Endothelial cell of umbilical vein (primary cell): ENCODE data around the gene THNSL1. TPM values are rescaled to one million over a fixed set of nuclear protein-coding genes. Genes with fewer than 3 reads are reported as not detected.
"Not testable (repeated sequence)": the region's sequence is repeated elsewhere in the genome, so short reads cannot be mapped to it uniquely, and the experiment has no call there.

Source experiments
- BruUV-seq: library from RNA; stranded (reverse); fragments of 400-500 nt; replicated peaks from 2 replicates; lab custom pipeline; 2021; lab: Mats Ljungman, UMichigan
- CTCF ChIA-PET: fragments of 300-600, 350-600 bp; sonication (Branson Sonifier 250); formaldehyde crosslinking; loops from one replicate; lab custom pipeline; 2021; ENCODE audit warnings: antibody characterized with exemption, inconsistent platforms; lab: Charles Lee
- POLR2A ChIA-PET: fragments of 300-600, 350-600 bp; sonication (Branson Sonifier 250); formaldehyde crosslinking; loops from one replicate; lab custom pipeline; 2021; ENCODE audit warnings: antibody characterized with exemption, inconsistent platforms; lab: Charles Lee
- DNase-seq: peaks from one replicate; pipeline ENCODE4 v3.0.0-alpha.2; 2011; ENCODE audit warnings: low read depth, low spot score
- FAIRE-seq: peaks from 2 replicates; lab custom pipeline; 2011; peaks lifted over from hg19 to GRCh38; lab: Jason Lieb, UNC
- H2AFZ ChIP-seq: 2 replicates; pipeline ENCODE4 v1.6.0; 2012; ENCODE audit warnings: low read depth, low read length, control low read depth, inconsistent platforms
- H3K27ac ChIP-seq: 2 replicates; pipeline ENCODE4 v1.5.1; 2011; ENCODE audit warnings: low read depth, mild to moderate bottlenecking, control low read depth, low read length, moderate library complexity; ENCODE audit not compliant: insufficient read depth
- H3K27me3 ChIP-seq, 2 experiments: 2 replicates each; pipeline versions ENCODE4 v1.6.0 to v1.6.1; 2011; ENCODE audit warnings: low read length in 2 of 2, mixed read lengths in 1 of 2; ENCODE audit not compliant: control insufficient read depth in 2 of 2, insufficient read depth in 2 of 2
- H3K36me3 ChIP-seq, 2 experiments: 2 replicates in 1 of 2; 3 replicates in 1 of 2; pipeline ENCODE4 v1.5.1; 2011; ENCODE audit warnings: low read length in 2 of 2, mild to moderate bottlenecking in 1 of 2, moderate library complexity in 1 of 2; ENCODE audit not compliant: control insufficient read depth in 2 of 2, insufficient read depth in 2 of 2; ENCODE audit errors: extremely low read depth in 1 of 2
- H3K4me1 ChIP-seq: 3 replicates; pipeline ENCODE4 v1.5.1; 2011; ENCODE audit warnings: mild to moderate bottlenecking, low read length; ENCODE audit not compliant: control insufficient read depth, insufficient read depth; ENCODE audit errors: extremely low read depth
- H3K4me2 ChIP-seq: 2 replicates; pipeline ENCODE4 v1.6.1; 2011; ENCODE audit warnings: low read length, control low read depth, mixed read lengths; ENCODE audit not compliant: insufficient read depth
- H3K4me3 ChIP-seq, 3 experiments: fragments of 200-600 bp in 1 of 3; sonication (generic), shearing (Covaris generic) in 1 of 3; replicated peaks in 1 of 3; 2 replicates each; pipeline ENCODE4 v1.5.1; 2011 to 2016; ENCODE audit warnings: control low read depth in 3 of 3, low read length in 3 of 3, mild to moderate bottlenecking in 2 of 3, inconsistent platforms in 1 of 3, low read depth in 1 of 3, moderate library complexity in 1 of 3; ENCODE audit not compliant: insufficient read depth in 1 of 3
- H3K79me2 ChIP-seq: 2 replicates; pipeline ENCODE4 v1.6.0; 2012; ENCODE audit warnings: low read length, inconsistent platforms; ENCODE audit not compliant: control insufficient read depth, insufficient read depth
- H3K9ac ChIP-seq: replicated peaks from 2 replicates; pipeline ENCODE3; 2011; ENCODE audit warnings: low read length, control low read depth; ENCODE audit not compliant: insufficient read depth; ENCODE audit errors: extremely low read depth
- H3K9me1 ChIP-seq: replicated peaks from 3 replicates; pipeline ENCODE4 v1.6.0; 2011; ENCODE audit warnings: mild to moderate bottlenecking, low read length; ENCODE audit not compliant: control insufficient read depth, insufficient read depth; ENCODE audit errors: extremely low read depth
- H3K9me3 ChIP-seq: replicated peaks from 2 replicates; pipeline ENCODE4 v1.5.1; 2012; ENCODE audit warnings: low read length, inconsistent platforms; ENCODE audit not compliant: control insufficient read depth, insufficient read depth
- H4K20me1 ChIP-seq: replicated peaks from 2 replicates; pipeline ENCODE3; 2011; ENCODE audit warnings: mild to moderate bottlenecking, low read length; ENCODE audit not compliant: control insufficient read depth, insufficient read depth; ENCODE audit errors: extremely low read depth
- EZH2 ChIP-seq: IDR thresholded peaks from 2 replicates; pipeline ENCODE4 v1.6.1; 2012; ENCODE audit warnings: borderline replicate concordance, low read depth, mild to moderate bottlenecking, moderate library complexity, low read length, inconsistent platforms; ENCODE audit not compliant: severe bottlenecking
- FOS ChIP-seq: IDR thresholded peaks from 2 replicates; pipeline ENCODE4 v1.6.1; 2011; ENCODE audit warnings: mild to moderate bottlenecking, low read length, moderate library complexity, borderline replicate concordance; ENCODE audit not compliant: insufficient read depth
- GATA2 ChIP-seq: IDR thresholded peaks from 2 replicates; pipeline ENCODE4 v1.7.0; 2011; ENCODE audit warnings: low read depth, mild to moderate bottlenecking, moderate library complexity, mixed read lengths, low read length; ENCODE audit not compliant: insufficient read length, insufficient read depth
- JUN ChIP-seq: IDR thresholded peaks from 2 replicates; pipeline ENCODE4 v1.6.1; 2011; ENCODE audit warnings: borderline replicate concordance, low read depth; ENCODE audit not compliant: insufficient read length, insufficient read depth
- MYC ChIP-seq: IDR thresholded peaks from one replicate; pipeline ENCODE4 v1.6.1; 2011; ENCODE audit warnings: mild to moderate bottlenecking, low read depth, low read length
- POLR2A ChIP-seq: IDR thresholded peaks from 2 replicates; pipeline ENCODE4 v1.6.1; 2012; ENCODE audit warnings: low read depth, mild to moderate bottlenecking, control low read depth, low read length
- POLR2AphosphoS5 ChIP-seq: IDR thresholded peaks from 2 replicates; pipeline ENCODE4 v1.6.1; 2012; ENCODE audit warnings: low read depth, mild to moderate bottlenecking, control low read depth, low read length, moderate library complexity; ENCODE audit not compliant: insufficient read depth
- dilution Hi-C: fragments of 300-500 bp; cut with MboI; formaldehyde crosslinking; loops from one replicate; pipeline ENCODE4 v1.15.0; 2019; ENCODE audit warnings: low sequenced_read_pairs; ENCODE audit not compliant: extremely low pct_ligation_motif_present
- intact Hi-C: fragments of 100-400 bp; cut with micrococcal nuclease; formaldehyde crosslinking; loops from one replicate; pipeline ENCODE4 v1.10.0; 2022
- polyA plus RNA-seq, 4 experiments: library from polyadenylated mRNA; depleted of rRNA in 3 of 4; stranded (reverse) in 3 of 4; unstranded in 1 of 4; fragments of >200 nt; gene quantifications; 2 replicates each; pipeline versions ENCODE4 v1.2.1 to v1.2.3, GENCODE V29; 2011 to 2012; ENCODE audit warnings: missing spikeins in 1 of 4
- total RNA-seq: library from RNA; stranded (reverse); gene quantifications from 2 replicates; pipeline ENCODE4 v1.2.3, GENCODE V29; 2021
- TF ChIP-seq, protein P1 (sequence below), 2 donors: IDR thresholded peaks; 1 replicate in 1 of 2; 2 replicates in 1 of 2; pipeline ENCODE4 v1.5.1; 2011; ENCODE audit warnings: low read length in 2 of 2, mild to moderate bottlenecking in 2 of 2, moderate library complexity in 2 of 2, control low read depth in 1 of 2, inconsistent platforms in 1 of 2, low read depth in 1 of 2; ENCODE audit not compliant: insufficient read depth in 1 of 2; ENCODE audit errors: extremely low read depth in 1 of 2
- TF ChIP-seq, protein P2 (sequence below): IDR thresholded peaks from 2 replicates; pipeline ENCODE4 v1.6.1; 2011; ENCODE audit not compliant: insufficient read depth, insufficient read length

THNSL1 gene
- total and polyA plus RNA-seq, 2 donors (not counting 3 experiments of a cell fraction or from before 2014, with no cell fraction given): 0.52 to 2.1 TPM

DNA sequence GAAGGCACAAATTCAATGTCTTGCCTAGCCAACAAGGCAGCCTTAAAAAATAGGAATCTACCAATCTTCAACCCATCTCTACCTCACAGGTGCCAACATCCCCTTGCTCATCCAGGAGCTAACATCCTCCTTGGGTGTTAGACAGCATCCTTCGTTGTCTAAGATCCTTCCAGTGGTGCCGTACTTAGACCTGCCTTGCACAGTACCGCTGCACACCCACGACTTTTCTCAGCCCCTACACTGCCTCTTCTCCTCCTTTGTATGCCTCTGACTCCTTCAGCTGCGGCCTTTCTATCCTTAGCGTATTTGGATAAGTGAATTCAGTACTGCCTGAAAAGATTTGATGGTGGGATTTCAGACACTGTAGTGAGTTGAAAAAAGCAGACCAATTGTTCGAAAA, 48.1 kb upstream of the THNSL1 start:
- no peak for FAIRE-seq

DNA sequence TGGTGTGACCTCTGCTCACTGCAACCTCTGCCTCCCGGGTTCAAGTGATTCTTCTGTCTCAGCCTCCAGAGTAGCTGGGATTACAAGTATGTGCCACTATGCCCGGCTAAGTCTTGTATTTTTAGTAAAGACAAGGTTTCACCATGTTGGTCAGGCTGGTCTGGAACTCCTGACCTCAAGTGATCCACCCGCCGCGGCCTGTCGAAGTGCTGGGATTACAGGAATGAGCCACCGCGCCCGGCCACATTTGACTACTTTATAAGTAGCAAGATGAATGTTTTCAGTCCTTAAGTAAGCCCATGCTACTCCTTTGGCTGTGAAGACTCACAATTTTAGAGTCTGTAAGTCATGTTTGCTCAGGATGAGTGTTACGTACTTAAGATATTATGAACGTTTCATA, 47.5 kb upstream of the THNSL1 start:
- H3K9me3 ChIP-seq, H2AFZ ChIP-seq, dilution Hi-C loops, H3K4me1 ChIP-seq, H3K4me2 ChIP-seq, FAIRE-seq, BruUV-seq, H3K4me3 ChIP-seq, H3K27me3 ChIP-seq, H3K9me1 ChIP-seq, H3K27ac ChIP-seq, H3K79me2 ChIP-seq, H3K9ac ChIP-seq, POLR2A ChIA-PET, intact Hi-C loops, H4K20me1 ChIP-seq, DNase-seq, H3K36me3 ChIP-seq: not testable (repeated sequence)
- CTCF ChIA-PET: interaction anchor here (1.0 to 1.5 kb wide), 5 partner anchors 12 to 351 kb away, joined by 3 to 6 read pairs (median 3); no protein-coding TSS in a partner anchor

More for the DNA sequence above, 48.1 kb upstream of the THNSL1 start:
- no peak for DNase-seq
- Histone ChIP-seq H3K36me3 (no peaks in the 10 kb centered on the region), H3K4me3 (no peak overlapping the region), H3K27me3 (no peaks in the 10 kb centered on the region), H3K79me2 (no peaks in the 10 kb centered on the region), H2AFZ (no peak overlapping the region), H3K9me3 (no peaks in the 10 kb centered on the region), H3K9ac (no peak overlapping the region), H3K27ac (no peak overlapping the region), H3K4me1 (no peaks in the 10 kb centered on the region), H4K20me1 (no peaks in the 10 kb centered on the region), H3K4me2 (no peak overlapping the region), H3K9me1 (no peaks in the 10 kb centered on the region)
- TF ChIP-seq JUN (no peak), POLR2A (no peak), GATA2 (no peak), FOS (no peak), POLR2AphosphoS5 (no peak), EZH2 (no peak), MYC (no peak)
- TF ChIP-seq, protein P1, sequence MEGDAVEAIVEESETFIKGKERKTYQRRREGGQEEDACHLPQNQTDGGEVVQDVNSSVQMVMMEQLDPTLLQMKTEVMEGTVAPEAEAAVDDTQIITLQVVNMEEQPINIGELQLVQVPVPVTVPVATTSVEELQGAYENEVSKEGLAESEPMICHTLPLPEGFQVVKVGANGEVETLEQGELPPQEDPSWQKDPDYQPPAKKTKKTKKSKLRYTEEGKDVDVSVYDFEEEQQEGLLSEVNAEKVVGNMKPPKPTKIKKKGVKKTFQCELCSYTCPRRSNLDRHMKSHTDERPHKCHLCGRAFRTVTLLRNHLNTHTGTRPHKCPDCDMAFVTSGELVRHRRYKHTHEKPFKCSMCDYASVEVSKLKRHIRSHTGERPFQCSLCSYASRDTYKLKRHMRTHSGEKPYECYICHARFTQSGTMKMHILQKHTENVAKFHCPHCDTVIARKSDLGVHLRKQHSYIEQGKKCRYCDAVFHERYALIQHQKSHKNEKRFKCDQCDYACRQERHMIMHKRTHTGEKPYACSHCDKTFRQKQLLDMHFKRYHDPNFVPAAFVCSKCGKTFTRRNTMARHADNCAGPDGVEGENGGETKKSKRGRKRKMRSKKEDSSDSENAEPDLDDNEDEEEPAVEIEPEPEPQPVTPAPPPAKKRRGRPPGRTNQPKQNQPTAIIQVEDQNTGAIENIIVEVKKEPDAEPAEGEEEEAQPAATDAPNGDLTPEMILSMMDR (IDR thresholded peaks at IDR 0.05; ENCODE audit: extremely low read depth in 1 of 2, insufficient read depth in 1 of 2, low read depth in 1 of 2, low read length in 2 of 2): no peak
- TF ChIP-seq, protein P2, sequence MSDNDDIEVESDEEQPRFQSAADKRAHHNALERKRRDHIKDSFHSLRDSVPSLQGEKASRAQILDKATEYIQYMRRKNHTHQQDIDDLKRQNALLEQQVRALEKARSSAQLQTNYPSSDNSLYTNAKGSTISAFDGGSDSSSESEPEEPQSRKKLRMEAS: no peak
- dilution Hi-C loops: no loop called here
- ChIA-PET POLR2A (no interaction called here), CTCF (interaction anchor here (1.5 kb wide), 1 partner anchor 112 kb away, joined by 6 read pairs; no protein-coding TSS in a partner anchor)
- intact Hi-C loops: no loop called here
- BruUV-seq: no TSS peak
